ENCODE data around the gene LCOR. TPM values are rescaled to one million over a fixed set of nuclear protein-coding genes. Genes with fewer than 3 reads are reported as not detected.

The LCOR gene
- total and polyA plus RNA-seq, 2 of the 13 experiments (the other 11 are each of a cell fraction or from before 2014, with no cell fraction given) = 12.4 to 23.7 TPM

DNA sequence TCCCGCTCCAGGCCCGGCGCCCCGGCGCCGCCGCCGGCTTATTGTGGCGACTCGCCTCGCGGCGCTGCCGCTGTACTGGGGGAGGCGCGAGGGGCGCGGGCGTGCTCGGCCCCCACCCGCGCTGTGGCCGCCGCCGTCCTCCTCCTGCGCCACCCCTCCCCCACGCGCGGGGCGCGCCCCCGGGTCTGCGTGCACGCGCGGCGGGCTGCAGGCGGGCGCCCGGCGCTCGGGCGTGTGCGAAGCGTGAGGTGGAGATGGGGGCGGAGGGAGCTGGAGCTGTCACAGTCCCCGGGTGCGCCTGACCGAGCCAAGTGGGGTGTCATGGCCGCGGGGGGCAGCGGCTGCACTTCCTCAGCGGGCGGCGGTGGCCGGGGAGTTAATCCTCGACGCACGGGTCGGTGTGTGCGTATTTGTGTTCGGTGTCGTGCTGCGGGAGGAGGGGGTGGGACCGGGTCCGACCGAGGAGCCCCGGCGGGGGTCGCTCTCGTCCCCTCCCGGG is 672 bp downstream of the LCOR start (continued):
- TF ChIP-seq NCOA1 (CRISPR knock-in tag; IDR thresholded peaks at IDR 0.05) (no peak), PBX3 (CRISPR knock-in tag; IDR thresholded peaks at IDR 0.05; ENCODE audit: borderline replicate concordance) (no peak), NCOA5 (CRISPR knock-in tag; IDR thresholded peaks at IDR 0.05) (no peak), FOXP1 (IDR thresholded peaks at IDR 0.05) (no peak), FOXP1 (CRISPR knock-in tag; IDR thresholded peaks at IDR 0.05) (no peak), GFI1 (CRISPR knock-in tag; IDR thresholded peaks at IDR 0.05; ENCODE audit: borderline replicate concordance) (no peak), HNRNPH1 (optimal IDR thresholded peaks at IDR 0.05; ENCODE audit: low read depth, low read length) (no peak), ZNF784 (CRISPR knock-in tag; IDR thresholded peaks at IDR 0.05; ENCODE audit: borderline replicate concordance) (no peak), ZNF749 (CRISPR knock-in tag; IDR thresholded peaks at IDR 0.05; ENCODE audit: borderline replicate concordance) (no peak), PTBP1 (IDR thresholded peaks at IDR 0.05; ENCODE audit: low read depth, low read length, poor library complexity, severe bottlenecking) (no peak), KDM5A (IDR thresholded peaks at IDR 0.05; ENCODE audit: borderline replicate concordance, low read length) (peak; percentile 34; the same call in 1 of the 2 replicates), PHF5A (CRISPR knock-in tag; IDR thresholded peaks at IDR 0.05; ENCODE audit: low read depth, unreplicated experiment) (no peak), SPEN (CRISPR knock-in tag; IDR thresholded peaks at IDR 0.05; ENCODE audit: low read depth) (peak; percentile 38; the same call in 1 of the 2 replicates), ZNF510 (CRISPR knock-in tag; IDR thresholded peaks at IDR 0.05; ENCODE audit: low read depth) (no peak)
- TF ChIP-seq, protein P1, sequence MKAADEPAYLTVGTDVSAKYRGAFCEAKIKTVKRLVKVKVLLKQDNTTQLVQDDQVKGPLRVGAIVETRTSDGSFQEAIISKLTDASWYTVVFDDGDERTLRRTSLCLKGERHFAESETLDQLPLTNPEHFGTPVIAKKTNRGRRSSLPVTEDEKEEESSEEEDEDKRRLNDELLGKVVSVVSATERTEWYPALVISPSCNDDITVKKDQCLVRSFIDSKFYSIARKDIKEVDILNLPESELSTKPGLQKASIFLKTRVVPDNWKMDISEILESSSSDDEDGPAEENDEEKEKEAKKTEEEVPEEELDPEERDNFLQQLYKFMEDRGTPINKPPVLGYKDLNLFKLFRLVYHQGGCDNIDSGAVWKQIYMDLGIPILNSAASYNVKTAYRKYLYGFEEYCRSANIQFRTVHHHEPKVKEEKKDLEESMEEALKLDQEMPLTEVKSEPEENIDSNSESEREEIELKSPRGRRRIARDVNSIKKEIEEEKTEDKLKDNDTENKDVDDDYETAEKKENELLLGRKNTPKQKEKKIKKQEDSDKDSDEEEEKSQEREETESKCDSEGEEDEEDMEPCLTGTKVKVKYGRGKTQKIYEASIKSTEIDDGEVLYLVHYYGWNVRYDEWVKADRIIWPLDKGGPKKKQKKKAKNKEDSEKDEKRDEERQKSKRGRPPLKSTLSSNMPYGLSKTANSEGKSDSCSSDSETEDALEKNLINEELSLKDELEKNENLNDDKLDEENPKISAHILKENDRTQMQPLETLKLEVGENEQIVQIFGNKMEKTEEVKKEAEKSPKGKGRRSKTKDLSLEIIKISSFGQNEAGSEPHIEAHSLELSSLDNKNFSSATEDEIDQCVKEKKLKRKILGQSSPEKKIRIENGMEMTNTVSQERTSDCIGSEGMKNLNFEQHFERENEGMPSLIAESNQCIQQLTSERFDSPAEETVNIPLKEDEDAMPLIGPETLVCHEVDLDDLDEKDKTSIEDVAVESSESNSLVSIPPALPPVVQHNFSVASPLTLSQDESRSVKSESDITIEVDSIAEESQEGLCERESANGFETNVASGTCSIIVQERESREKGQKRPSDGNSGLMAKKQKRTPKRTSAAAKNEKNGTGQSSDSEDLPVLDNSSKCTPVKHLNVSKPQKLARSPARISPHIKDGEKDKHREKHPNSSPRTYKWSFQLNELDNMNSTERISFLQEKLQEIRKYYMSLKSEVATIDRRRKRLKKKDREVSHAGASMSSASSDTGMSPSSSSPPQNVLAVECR (CRISPR knock-in tag; IDR thresholded peaks at IDR 0.05; ENCODE audit: borderline replicate concordance) = peak; percentile 67; the same call in 1 of the 2 replicates
- TF ChIP-seq, protein P2, sequence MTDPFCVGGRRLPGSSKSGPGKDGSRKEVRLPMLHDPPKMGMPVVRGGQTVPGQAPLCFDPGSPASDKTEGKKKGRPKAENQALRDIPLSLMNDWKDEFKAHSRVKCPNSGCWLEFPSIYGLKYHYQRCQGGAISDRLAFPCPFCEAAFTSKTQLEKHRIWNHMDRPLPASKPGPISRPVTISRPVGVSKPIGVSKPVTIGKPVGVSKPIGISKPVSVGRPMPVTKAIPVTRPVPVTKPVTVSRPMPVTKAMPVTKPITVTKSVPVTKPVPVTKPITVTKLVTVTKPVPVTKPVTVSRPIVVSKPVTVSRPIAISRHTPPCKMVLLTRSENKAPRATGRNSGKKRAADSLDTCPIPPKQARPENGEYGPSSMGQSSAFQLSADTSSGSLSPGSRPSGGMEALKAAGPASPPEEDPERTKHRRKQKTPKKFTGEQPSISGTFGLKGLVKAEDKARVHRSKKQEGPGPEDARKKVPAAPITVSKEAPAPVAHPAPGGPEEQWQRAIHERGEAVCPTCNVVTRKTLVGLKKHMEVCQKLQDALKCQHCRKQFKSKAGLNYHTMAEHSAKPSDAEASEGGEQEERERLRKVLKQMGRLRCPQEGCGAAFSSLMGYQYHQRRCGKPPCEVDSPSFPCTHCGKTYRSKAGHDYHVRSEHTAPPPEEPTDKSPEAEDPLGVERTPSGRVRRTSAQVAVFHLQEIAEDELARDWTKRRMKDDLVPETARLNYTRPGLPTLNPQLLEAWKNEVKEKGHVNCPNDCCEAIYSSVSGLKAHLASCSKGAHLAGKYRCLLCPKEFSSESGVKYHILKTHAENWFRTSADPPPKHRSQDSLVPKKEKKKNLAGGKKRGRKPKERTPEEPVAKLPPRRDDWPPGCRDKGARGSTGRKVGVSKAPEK (CRISPR knock-in tag; IDR thresholded peaks at IDR 0.05; ENCODE audit: borderline replicate concordance) = no peak
- TF ChIP-seq, protein P3, sequence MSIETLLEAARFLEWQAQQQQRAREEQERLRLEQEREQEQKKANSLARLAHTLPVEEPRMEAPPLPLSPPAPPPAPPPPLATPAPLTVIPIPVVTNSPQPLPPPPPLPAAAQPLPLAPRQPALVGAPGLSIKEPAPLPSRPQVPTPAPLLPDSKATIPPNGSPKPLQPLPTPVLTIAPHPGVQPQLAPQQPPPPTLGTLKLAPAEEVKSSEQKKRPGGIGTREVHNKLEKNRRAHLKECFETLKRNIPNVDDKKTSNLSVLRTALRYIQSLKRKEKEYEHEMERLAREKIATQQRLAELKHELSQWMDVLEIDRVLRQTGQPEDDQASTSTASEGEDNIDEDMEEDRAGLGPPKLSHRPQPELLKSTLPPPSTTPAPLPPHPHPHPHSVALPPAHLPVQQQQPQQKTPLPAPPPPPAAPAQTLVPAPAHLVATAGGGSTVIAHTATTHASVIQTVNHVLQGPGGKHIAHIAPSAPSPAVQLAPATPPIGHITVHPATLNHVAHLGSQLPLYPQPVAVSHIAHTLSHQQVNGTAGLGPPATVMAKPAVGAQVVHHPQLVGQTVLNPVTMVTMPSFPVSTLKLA (IDR thresholded peaks at IDR 0.05) = no peak
